Caco-2 (cell line): ENCODE results near the gene TUBB4B. TPM values are rescaled to one million over a fixed set of nuclear protein-coding genes. Genes with fewer than 3 reads are reported as not detected.

Source experiments
- BruUV-seq: library from RNA; stranded (reverse); fragments of 400-500 nt; replicated peaks from 2 replicates; lab custom pipeline; 2021; lab: Mats Ljungman, UMichigan
- CTCF ChIA-PET: fragments of 300-600 bp; sonication (Branson Sonifier 250); formaldehyde crosslinking; loops from one replicate; lab custom pipeline; 2022; ENCODE audit warnings: antibody characterized with exemption; lab: Charles Lee
- POLR2A ChIA-PET: fragments of 300-600 bp; sonication (Branson Sonifier 250); formaldehyde crosslinking; loops from one replicate; lab custom pipeline; 2022; ENCODE audit warnings: antibody characterized with exemption; lab: Charles Lee
- DNase-seq, 2 experiments: peaks; one replicate each; pipeline versions ENCODE4 v3.0.0 to v3.0.0-alpha.2; 2020 to 2022
- H3K27me3 ChIP-seq: replicated peaks from 2 replicates; pipeline ENCODE4 v1.6.0; 2011; ENCODE audit warnings: low read length; ENCODE audit not compliant: control insufficient read depth, insufficient read depth
- H3K36me3 ChIP-seq: 2 replicates; pipeline ENCODE4 v1.5.1; 2011; ENCODE audit warnings: low read length; ENCODE audit not compliant: control insufficient read depth, insufficient read depth
- H3K4me1 ChIP-seq: fragments of 250-450 bp; sonication (Bioruptor Pico); 2 replicates; pipeline ENCODE4 v1.5.1; 2020; ENCODE audit warnings: mild to moderate bottlenecking
- H3K4me3 ChIP-seq: 2 replicates; pipeline ENCODE4 v1.5.1; 2011; ENCODE audit warnings: low read depth, mild to moderate bottlenecking, control low read depth, low read length
- H3K9me3 ChIP-seq: fragments of 250-450 bp; sonication (Bioruptor Pico); 2 replicates; pipeline ENCODE4 v1.5.1; 2020; ENCODE audit warnings: mild to moderate bottlenecking, moderate library complexity
- H3K27ac Mint-ChIP-seq: one replicate; pipeline ENCODE4 v1.8.0; 2022; ENCODE audit warnings: mixed read lengths; ENCODE audit not compliant: unreplicated experiment
- H3K27me3 Mint-ChIP-seq: one replicate; pipeline ENCODE4 v1.8.0; 2022; ENCODE audit warnings: mixed read lengths; ENCODE audit not compliant: insufficient read depth, unreplicated experiment
- H3K36me3 Mint-ChIP-seq: one replicate; pipeline ENCODE4 v1.8.0; 2022; ENCODE audit warnings: mild to moderate bottlenecking, mixed read lengths; ENCODE audit not compliant: insufficient read depth, unreplicated experiment
- H3K4me1 Mint-ChIP-seq: one replicate; pipeline ENCODE4 v1.8.0; 2022; ENCODE audit warnings: low read depth, mixed read lengths; ENCODE audit not compliant: unreplicated experiment
- H3K4me3 Mint-ChIP-seq: one replicate; pipeline ENCODE4 v1.8.0; 2022; ENCODE audit warnings: mild to moderate bottlenecking, moderate library complexity, mixed read lengths; ENCODE audit not compliant: unreplicated experiment
- H3K9me3 Mint-ChIP-seq: one replicate; pipeline ENCODE4 v1.8.0; 2022; ENCODE audit warnings: mixed read lengths; ENCODE audit not compliant: unreplicated experiment
- CTCF ChIP-seq, 2 experiments: fragments of 200-600 bp in 1 of 2; IDR thresholded peaks; 1 replicate in 1 of 2; 2 replicates in 1 of 2; pipeline versions ENCODE4 v1.5.1 to v1.8.0; 2011 to 2022; ENCODE audit warnings: antibody characterized with exemption in 1 of 2, control low read depth in 1 of 2, inconsistent platforms in 1 of 2, low read depth in 1 of 2, low read length in 1 of 2, mild to moderate bottlenecking in 1 of 2, moderate library complexity in 1 of 2; ENCODE audit not compliant: insufficient read depth in 1 of 2, severe bottlenecking in 1 of 2, unreplicated experiment in 1 of 2
- intact Hi-C: fragments of 100-400 bp; cut with micrococcal nuclease; formaldehyde crosslinking; loops from one replicate; pipeline ENCODE4 v1.10.0; 2022; ENCODE audit not compliant: unreplicated experiment
- total RNA-seq: library from RNA; stranded (reverse); gene quantifications from 2 replicates; pipeline ENCODE4 v1.2.3, GENCODE V29; 2022

Gene TUBB4B
- total RNA-seq, 1 experiment from 2014 or later: 487 TPM

DNA sequence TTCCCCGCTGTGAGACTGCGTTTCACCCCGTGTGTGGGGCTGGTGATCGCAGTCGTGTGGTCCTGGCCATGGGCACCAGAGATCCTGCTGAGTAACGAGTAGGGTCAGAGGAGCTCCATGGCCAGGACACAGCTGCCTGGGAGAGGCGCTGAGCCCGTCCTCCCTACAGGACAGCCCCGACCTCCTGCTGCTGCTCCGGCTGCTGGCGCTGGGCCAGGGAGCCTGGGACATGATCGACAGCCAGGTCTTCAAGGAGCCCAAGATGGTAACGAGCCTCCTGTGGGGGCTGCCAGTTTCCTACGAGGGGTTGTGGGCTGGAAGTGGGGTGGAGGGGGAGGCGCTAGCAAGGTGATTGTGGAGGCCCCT is 25.1 kb downstream of the TUBB4B start:
- intact Hi-C loops: no loop called here
- H3K9me3 ChIP-seq: no peaks in the 10 kb centered on the region
- Mint-ChIP-seq H3K27ac (no peak overlapping the region), H3K9me3 (no peaks in the 10 kb centered on the region), H3K36me3 (peaks cover 79% of the 10 kb centered on the region), H3K4me1 (no peaks in the 10 kb centered on the region), H3K4me3 (no peak overlapping the region), H3K27me3 (no peaks in the 10 kb centered on the region)
- no peak overlapping the region for H3K4me3 ChIP-seq
- TF ChIP-seq CTCF (IDR thresholded peaks at IDR 0.05; ENCODE audit: insufficient read depth in 1 of 2, low read depth in 1 of 2, low read length in 1 of 2, severe bottlenecking in 1 of 2, unreplicated experiment in 1 of 2): no peak
- ChIA-PET CTCF (interaction anchor here (0.8 kb wide), 1 partner anchor 12 kb away, joined by 3 read pairs; no protein-coding TSS in a partner anchor), POLR2A (no interaction called here)
- DNase-seq: no peak
- H3K36me3 ChIP-seq: peaks cover 3% of the 10 kb centered on the region
- H3K27me3 ChIP-seq: no peaks in the 10 kb centered on the region
- H3K4me1 ChIP-seq: no peaks in the 10 kb centered on the region
- BruUV-seq: no TSS peak

GRCh38 chr9:137266585-137267453 is 25.7 kb downstream of the TUBB4B start:
- ChIA-PET CTCF (interaction anchor here (0.7 kb wide), 1 partner anchor 268 kb away, joined by 8 read pairs; no protein-coding TSS in a partner anchor), POLR2A (no interaction called here)
- Mint-ChIP-seq H3K36me3 (peaks cover 78% of the 10 kb centered on the region), H3K4me3 (no peak overlapping the region), H3K4me1 (no peaks in the 10 kb centered on the region), H3K27me3 (no peaks in the 10 kb centered on the region), H3K9me3 (no peaks in the 10 kb centered on the region), H3K27ac (no peak overlapping the region)
- H3K36me3 ChIP-seq: peaks cover 3% of the 10 kb centered on the region
- intact Hi-C loops: no loop called here
- TF ChIP-seq CTCF (IDR thresholded peaks at IDR 0.05; ENCODE audit: insufficient read depth in 1 of 2, low read depth in 1 of 2, low read length in 1 of 2, severe bottlenecking in 1 of 2, unreplicated experiment in 1 of 2): no peak
- DNase-seq: no peak
- H3K4me1 ChIP-seq: no peaks in the 10 kb centered on the region
- no peak overlapping the region for H3K4me3 ChIP-seq
- BruUV-seq: no TSS peak
- no peaks in the 10 kb centered on the region for H3K27me3 ChIP-seq
- H3K9me3 ChIP-seq: no peaks in the 10 kb centered on the region

GRCh38 chr9:137267933-137268355 is 26.9 kb downstream of the TUBB4B start:
- ChIA-PET CTCF (interaction anchor here (0.7 kb wide), 1 partner anchor 267 kb away, joined by 8 read pairs; no protein-coding TSS in a partner anchor), POLR2A (no interaction called here)
- H3K4me3 Mint-ChIP-seq: no peak overlapping the region
- H3K9me3 ChIP-seq: no peaks in the 10 kb centered on the region
- no peaks in the 10 kb centered on the region for H3K4me1 Mint-ChIP-seq
- no peaks in the 10 kb centered on the region for H3K9me3 Mint-ChIP-seq
- H3K36me3 Mint-ChIP-seq: peaks cover 75% of the 10 kb centered on the region
- no peak overlapping the region for H3K27ac Mint-ChIP-seq
- no peaks in the 10 kb centered on the region for H3K27me3 ChIP-seq
- no peak overlapping the region for H3K4me3 ChIP-seq
- intact Hi-C loops: no loop called here
- no peak for DNase-seq
- no peaks in the 10 kb centered on the region for H3K27me3 Mint-ChIP-seq
- no peaks in the 10 kb centered on the region for H3K4me1 ChIP-seq
- no peak for TF ChIP-seq CTCF (IDR thresholded peaks at IDR 0.05; ENCODE audit: insufficient read depth in 1 of 2, low read depth in 1 of 2, low read length in 1 of 2, severe bottlenecking in 1 of 2, unreplicated experiment in 1 of 2)
- H3K36me3 ChIP-seq: peaks cover 3% of the 10 kb centered on the region
- no TSS peak for BruUV-seq
